ENCODE measurements around the gene CDCP1.

Gene CDCP1, protein sequence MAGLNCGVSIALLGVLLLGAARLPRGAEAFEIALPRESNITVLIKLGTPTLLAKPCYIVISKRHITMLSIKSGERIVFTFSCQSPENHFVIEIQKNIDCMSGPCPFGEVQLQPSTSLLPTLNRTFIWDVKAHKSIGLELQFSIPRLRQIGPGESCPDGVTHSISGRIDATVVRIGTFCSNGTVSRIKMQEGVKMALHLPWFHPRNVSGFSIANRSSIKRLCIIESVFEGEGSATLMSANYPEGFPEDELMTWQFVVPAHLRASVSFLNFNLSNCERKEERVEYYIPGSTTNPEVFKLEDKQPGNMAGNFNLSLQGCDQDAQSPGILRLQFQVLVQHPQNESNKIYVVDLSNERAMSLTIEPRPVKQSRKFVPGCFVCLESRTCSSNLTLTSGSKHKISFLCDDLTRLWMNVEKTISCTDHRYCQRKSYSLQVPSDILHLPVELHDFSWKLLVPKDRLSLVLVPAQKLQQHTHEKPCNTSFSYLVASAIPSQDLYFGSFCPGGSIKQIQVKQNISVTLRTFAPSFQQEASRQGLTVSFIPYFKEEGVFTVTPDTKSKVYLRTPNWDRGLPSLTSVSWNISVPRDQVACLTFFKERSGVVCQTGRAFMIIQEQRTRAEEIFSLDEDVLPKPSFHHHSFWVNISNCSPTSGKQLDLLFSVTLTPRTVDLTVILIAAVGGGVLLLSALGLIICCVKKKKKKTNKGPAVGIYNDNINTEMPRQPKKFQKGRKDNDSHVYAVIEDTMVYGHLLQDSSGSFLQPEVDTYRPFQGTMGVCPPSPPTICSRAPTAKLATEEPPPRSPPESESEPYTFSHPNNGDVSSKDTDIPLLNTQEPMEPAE

DNA sequence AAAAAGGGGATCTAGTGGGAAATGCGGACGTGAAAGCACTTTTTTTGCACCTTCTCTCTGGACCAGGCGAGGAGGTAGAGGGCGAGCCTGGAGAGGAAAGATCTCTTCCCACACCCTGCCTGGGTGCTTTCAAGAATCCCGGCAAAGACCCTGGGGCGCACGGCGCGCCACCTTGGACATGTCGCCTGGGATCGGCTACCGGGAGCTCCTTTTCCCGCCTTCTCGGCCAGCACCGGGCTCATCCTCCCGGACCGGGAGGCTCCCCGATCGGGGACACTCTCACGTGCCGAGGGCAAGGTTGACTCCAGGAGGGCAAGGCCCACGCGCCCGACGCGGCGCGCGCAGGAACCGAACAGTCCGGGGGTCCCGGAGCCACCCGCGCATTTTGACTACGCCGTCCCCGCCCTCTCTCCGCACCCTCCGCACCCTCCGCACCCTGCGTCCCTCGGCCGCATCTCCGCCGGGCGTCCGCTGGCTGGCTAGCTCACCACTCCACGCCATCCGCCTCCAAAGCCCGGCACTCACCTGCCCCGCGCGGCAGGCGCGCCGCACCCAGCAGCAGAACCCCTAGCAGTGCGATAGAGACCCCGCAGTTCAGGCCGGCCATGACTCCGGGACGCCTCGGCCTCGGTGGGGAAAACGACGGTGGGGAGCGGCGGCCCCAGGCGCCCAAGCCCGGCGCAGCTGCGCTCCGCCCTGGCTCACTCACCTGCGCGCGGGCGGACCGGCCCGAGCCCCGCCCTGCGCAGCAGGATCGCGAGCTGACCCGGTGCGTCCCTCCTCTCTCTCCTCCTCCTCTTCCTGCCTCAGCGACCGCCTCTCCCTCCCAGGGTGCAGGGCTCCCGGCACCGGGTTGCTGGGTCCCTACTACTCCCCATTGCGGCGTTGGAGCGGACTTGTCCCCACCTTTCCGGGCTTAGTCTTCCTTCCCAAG is at the start of gene CDCP1:
TSS of gene CDCP1 (minus strand) at position 698 of the 934 bp plus-strand sequence. CDS start at position 607, 91 bp downstream.
- DNase-seq (ENCODE audit: low read depth) = no peak

DNA sequence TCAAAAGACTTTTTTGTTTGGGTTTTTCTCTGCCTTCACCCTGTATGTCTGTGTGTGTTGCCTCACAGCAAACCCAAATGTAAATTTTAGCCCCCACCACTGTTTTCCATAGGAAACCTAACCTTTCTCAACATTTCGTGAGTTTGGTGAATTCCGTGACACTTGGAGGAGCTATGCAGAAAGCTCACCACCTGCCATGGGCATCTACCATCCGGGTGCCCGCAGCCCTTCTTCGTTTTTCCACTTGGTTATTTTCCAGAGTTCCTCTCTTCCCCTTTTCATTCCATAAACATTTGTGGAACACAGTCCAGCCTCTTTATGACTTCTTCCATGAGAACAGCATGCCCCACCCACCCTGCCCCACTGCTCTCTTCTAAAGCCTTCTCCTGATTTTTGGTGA is 48.6 kb upstream of the CDCP1 start:
- DNase-seq (ENCODE audit: low read depth) = no peak

DNA sequence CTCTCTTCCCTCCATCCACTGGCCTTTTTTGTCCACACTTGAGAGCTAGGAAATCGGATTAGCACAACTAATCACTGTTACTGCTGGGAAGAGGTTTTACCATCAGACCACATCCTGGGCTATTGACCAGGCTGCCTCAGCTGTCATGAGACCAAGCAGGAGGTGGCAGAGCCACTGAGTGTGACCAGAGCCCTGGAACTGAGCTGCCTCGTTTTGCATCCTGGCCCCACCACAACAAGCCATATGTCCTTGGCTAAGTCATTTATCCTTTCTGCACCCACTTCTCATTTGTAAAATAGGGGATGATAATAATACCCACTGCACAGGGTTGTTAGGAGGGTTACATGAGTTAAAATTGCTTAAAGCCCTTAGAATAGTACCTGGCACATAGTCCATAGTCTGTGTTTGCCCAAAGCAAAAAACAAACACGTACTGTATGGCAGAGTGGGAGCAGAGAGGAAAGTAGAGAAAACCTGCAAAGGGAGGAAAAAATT is 45.8 kb upstream of the CDCP1 start:
- DNase-seq (ENCODE audit: low read depth) = no peak

GRCh38 chr3:45191424-45191823 is 45.2 kb upstream of the CDCP1 start:
- DNase-seq (ENCODE audit: low read depth) = no peak

DNA sequence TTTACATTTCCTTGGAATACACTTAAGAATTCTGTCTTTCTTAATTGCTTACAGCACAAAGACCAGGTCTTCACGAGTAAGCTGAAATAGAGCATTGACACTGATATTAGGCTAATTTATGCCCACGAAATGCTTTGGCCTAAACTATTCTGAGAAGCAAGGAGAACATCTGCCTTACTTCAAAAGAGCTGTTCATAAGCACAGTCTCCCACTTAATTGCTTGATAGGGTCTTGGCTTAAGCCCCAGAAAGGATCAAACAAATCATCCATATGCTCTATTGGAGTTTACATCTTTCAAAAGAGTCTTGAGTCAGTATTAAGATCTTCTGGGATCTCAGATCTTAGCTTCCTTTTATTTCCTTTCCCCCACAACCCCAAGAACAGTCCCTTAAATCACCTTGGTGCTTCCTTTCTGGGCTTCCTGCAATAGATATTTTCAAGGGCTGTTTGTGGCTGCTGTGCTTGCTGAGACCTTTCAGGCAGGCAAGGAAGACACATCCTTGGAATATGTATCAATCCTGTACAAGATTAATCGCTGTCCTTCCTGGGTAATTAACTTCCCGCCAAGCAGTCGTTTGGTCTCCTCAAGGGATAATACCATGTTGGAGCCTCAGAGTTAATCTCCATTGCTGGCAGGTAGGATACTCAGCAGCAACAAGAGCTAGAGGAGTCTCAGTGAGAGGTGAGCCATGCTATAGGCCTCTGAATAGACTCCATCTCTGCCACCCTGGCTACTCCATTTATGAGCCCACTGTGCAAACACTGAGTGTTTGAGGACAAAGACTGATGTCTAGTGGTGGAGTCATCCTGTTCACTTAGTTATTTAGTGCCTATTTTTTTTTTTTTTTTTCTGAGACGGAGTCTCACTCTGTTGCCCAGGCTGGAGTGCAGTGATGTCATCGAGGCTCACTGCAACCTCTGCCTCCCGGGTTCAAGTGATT is 42.8 kb upstream of the CDCP1 start:
- DNase-seq (ENCODE audit: low read depth) = no peak

- DNase-seq (ENCODE audit: low read depth) = no peak
These were observed 41.5 kb upstream of the CDCP1 start for GRCh38 chr3:45187694-45188141.

- DNase-seq (ENCODE audit: low read depth) = no peak
These were observed 40.7 kb upstream of the CDCP1 start for GRCh38 chr3:45186871-45187270.

GRCh38 chr3:45185461-45185860 is 39.3 kb upstream of the CDCP1 start:
- no peak for DNase-seq (ENCODE audit: low read depth)

DNA sequence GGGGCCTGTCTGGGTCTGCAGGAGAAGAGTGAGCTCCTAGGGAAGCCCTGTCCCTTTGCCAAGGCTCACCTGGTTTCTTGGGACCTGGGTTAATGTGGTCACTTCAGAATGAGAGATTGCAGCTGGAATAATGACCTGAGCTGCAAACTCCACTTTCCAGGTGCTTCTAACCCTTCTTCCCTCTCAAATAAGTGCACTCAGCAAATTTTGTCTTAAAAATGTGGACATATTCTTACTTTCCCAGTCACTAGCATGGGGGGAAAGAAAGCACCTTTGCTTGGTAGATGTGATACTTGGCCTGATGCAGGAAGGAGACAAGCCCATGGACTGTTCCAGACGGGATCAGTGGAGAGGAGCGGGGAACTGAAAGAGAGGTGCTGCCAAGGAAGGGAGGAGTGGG is 38.9 kb upstream of the CDCP1 start:
- no peak for DNase-seq (ENCODE audit: low read depth)

- DNase-seq (ENCODE audit: low read depth) = no peak
These were observed 37.7 kb upstream of the CDCP1 start for GRCh38 chr3:45183872-45184262.

GRCh38 chr3:45182915-45183871 is 37.0 kb upstream of the CDCP1 start:
- DNase-seq (ENCODE audit: low read depth) = peak; percentile 40

DNA sequence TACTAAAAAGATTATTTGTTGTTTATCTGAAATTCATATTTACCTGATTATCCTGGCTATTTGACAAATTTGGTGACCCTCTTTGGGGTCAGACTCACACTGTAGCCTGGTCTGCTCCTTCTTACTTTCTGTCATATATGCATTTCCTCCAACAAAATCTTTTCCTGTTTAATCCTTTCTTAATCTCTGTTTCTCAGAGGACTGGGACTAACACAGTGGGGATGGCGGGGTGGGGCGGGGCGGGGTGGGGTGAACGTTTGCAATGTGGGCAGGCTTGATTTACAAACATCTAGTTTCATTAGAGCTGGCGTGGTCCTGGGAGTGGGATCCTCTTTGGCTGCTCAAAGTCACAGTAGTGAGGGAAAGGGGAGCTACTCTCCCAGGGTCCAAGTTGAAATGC is 35.3 kb upstream of the CDCP1 start:
- DNase-seq (ENCODE audit: low read depth) = no peak

- DNase-seq (ENCODE audit: low read depth) = no peak
These were observed 34.7 kb upstream of the CDCP1 start for GRCh38 chr3:45180899-45181298.

GRCh38 chr3:45180051-45180450 is 33.9 kb upstream of the CDCP1 start:
- DNase-seq (ENCODE audit: low read depth) = peak; percentile 68

GRCh38 chr3:45179163-45179562 is 33.0 kb upstream of the CDCP1 start:
- no peak for DNase-seq (ENCODE audit: low read depth)

DNA sequence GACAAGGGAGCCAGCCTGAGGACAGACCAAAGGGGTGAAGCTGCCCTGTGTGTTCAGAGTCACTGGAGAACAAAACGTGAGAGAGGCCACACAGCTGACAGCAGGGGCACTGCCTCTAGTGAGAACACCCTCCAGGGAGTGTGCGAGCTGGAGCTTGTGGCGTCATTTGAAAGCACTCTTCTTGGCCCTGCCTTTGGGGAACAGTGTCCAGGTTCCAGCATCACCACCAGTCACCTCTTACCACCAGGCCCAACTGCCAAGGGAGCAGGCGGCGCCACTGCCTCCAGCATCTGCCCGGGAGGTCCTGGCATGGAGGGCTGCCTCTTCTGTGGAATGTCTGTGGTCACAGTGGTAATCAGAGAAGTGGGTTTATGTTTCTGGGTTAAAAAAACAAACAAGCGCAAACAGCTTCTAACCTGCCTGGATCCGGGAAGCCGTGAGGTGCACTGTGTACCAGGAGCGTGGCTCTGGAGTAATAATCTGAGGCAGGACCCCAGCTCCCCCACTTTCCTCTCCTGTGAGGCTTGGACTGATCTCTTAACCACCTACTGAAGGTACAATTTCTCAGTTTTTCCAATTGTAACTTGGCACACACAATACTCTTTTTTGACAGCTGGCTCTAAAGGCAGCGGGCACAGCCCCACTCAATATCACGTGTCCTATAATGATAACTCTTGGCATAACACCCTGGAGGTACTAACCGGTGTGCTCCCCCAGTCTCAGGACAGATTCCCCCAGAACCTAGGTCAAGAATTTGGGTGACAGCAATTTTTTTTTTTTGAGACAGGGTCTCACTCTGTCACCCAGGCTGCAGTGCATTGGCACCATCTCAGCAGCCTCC is 32.2 kb upstream of the CDCP1 start:
- DNase-seq (ENCODE audit: low read depth) = no peak

DNA sequence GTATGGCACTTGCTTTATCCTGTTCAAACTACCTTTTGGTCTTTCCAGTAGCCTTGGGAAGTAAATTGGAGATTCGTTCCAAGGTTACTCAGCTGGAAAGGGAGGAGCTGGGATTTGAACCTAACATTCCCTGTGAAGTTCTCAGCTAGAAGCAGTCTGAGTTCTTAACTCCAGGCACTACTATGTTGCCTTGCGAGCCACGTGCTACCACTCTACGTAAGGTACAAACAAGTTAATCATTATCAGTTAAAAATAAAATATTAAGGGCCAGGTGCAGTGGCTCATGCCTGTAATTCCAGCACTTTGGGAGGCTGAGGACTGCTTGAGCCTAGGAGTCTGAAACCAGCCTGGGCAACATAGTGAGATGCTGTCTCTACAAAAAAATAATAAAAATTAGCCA is 30.7 kb upstream of the CDCP1 start:
- no peak for DNase-seq (ENCODE audit: low read depth)

GRCh38 chr3:45174234-45174633 is 28.1 kb upstream of the CDCP1 start:
- DNase-seq (ENCODE audit: low read depth) = no peak

DNA sequence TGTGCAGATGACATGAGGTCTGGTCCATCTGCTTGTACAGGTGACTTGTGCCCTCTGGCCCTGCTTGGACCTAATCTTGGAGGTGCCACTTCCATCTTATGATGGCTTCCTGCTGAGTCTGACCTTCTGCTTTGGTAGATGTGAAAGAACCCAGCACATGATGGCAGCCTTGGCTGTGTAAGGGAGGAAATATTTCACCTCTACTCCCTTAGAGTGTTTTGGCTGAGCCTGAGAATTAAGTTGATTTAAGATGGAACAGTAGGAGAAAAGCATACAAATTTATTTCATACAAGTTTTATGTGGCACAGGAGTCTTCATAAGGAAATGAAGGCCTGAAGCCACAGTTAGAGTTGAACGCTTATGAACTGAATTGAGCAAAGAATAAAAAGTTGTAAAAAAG is 27.6 kb upstream of the CDCP1 start:
- DNase-seq (ENCODE audit: low read depth) = no peak

Data from stromal cell of bone marrow (primary cell).